ENCODE results near the gene RBMS2.

DNA sequence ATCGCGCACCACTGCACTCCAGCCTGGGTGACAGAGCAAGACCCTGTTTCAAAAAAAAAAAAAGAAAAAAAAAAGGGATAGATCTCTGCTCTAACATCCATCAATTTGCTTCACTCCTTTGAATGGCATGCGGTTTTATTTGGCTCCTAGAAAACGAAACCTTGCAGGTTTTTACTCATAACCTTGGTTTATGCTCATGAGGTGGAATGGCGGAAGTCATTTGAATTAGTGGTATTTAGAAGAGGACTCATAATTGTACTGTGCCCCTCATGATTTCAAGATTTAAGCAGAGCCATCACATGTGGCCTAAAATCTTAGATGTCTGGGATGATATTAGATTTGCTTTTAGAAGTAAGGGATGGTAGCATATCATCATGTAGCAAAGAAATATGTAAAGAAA, 29.4 kb downstream of the RBMS2 start:
- TF ChIP-seq, protein P1, sequence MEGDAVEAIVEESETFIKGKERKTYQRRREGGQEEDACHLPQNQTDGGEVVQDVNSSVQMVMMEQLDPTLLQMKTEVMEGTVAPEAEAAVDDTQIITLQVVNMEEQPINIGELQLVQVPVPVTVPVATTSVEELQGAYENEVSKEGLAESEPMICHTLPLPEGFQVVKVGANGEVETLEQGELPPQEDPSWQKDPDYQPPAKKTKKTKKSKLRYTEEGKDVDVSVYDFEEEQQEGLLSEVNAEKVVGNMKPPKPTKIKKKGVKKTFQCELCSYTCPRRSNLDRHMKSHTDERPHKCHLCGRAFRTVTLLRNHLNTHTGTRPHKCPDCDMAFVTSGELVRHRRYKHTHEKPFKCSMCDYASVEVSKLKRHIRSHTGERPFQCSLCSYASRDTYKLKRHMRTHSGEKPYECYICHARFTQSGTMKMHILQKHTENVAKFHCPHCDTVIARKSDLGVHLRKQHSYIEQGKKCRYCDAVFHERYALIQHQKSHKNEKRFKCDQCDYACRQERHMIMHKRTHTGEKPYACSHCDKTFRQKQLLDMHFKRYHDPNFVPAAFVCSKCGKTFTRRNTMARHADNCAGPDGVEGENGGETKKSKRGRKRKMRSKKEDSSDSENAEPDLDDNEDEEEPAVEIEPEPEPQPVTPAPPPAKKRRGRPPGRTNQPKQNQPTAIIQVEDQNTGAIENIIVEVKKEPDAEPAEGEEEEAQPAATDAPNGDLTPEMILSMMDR (IDR thresholded peaks at IDR 0.05): no peak
- TF ChIP-seq POLR2AphosphoS5 (IDR thresholded peaks at IDR 0.05): no peak
- TF ChIP-seq EP300 (IDR thresholded peaks at IDR 0.05): no peak
- TF ChIP-seq POLR2A (IDR thresholded peaks at IDR 0.05): no peak

Measured in upper lobe of left lung (tissue), 4 donors.